ENCODE data around the gene KRTAP2-3. TPM values are rescaled to one million over a fixed set of nuclear protein-coding genes. Genes with fewer than 3 reads are reported as not detected.
"Not testable (repeated sequence)": the region's sequence is repeated elsewhere in the genome, so short reads cannot be mapped to it uniquely, and the experiment has no call there.

KRTAP2-3 gene
- total RNA-seq, 1 experiment from 2014 or later: 0.57 TPM

DNA sequence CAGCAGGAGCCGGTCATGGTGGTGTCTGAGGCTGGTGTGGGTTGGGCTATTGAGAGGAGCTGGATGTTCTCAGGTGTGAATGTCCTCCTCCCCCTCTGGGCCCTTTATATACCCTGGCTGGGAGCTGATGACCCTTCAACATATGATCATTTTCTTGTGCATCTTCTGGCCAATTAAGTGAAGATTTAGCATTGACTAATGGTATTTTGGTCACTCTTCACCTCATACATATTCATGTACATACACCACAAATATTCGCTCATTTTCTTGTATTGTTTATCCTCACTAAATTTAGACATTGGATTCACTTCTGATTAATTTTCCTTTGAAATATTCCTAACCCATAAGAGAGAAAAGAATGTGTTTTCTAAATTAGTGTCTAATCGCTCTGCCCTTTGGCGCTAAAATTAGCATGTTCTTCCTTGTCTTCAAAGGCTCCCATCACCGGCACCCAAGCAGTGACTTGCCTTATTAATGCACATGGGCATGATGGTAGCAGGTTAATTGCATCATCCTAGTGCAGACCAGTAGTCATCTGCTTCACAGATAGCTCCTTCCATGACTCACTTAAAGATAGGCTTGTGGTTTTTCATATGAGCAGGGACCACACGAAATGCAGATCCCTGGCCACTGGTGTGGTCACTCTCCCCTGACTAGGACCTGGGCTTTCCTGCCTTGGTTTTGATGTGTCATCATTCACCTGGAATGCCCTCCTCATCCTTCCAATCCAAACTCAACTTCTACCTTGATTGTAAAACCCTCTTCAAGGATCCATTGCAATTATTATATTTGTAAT lies 6.1 kb upstream of the KRTAP2-3 start, which contains the start of gene KRTAP2-4:
TSS of gene KRTAP2-4 (minus strand) at position 51 of the 796 bp plus-strand sequence. CDS start at position 17, 34 bp downstream.
- Histone ChIP-seq H3K4me1 (replicated peaks; ENCODE audit: insufficient read depth) (peaks cover 32% of the 10 kb centered on the region), H3K9me2 (ENCODE audit: insufficient read depth) (no peaks in the 10 kb centered on the region), H4K20me1 (ENCODE audit: insufficient read depth) (no peaks in the 10 kb centered on the region), H3K79me2 (ENCODE audit: low read depth) (no peaks in the 10 kb centered on the region), H3K4me3 (no peak within 1 kb of the TSS), H3F3A (ENCODE audit: insufficient read depth, low read depth) (peaks cover 5% of the 10 kb centered on the region), H3K36me3 (ENCODE audit: low read depth) (no peaks in the 10 kb centered on the region), H3K27ac (peak within 1 kb of the TSS; percentile 42), H3K27me3 (ENCODE audit: insufficient read depth, low read depth) (no peaks in the 10 kb centered on the region), H3K4me2 (peak within 1 kb of the TSS; percentile 4; the same call in 1 of the 2 replicates), H2AFZ (no peak within 1 kb of the TSS), H3K9me3 (ENCODE audit: insufficient read depth, low read depth) (no peaks in the 10 kb centered on the region)
- POLR2A ChIA-PET (ENCODE audit: unreplicated experiment): no interaction called here
- peak in 1 of 2 experiments; percentile 63 for DNase-seq
- TF ChIP-seq, protein P1, sequence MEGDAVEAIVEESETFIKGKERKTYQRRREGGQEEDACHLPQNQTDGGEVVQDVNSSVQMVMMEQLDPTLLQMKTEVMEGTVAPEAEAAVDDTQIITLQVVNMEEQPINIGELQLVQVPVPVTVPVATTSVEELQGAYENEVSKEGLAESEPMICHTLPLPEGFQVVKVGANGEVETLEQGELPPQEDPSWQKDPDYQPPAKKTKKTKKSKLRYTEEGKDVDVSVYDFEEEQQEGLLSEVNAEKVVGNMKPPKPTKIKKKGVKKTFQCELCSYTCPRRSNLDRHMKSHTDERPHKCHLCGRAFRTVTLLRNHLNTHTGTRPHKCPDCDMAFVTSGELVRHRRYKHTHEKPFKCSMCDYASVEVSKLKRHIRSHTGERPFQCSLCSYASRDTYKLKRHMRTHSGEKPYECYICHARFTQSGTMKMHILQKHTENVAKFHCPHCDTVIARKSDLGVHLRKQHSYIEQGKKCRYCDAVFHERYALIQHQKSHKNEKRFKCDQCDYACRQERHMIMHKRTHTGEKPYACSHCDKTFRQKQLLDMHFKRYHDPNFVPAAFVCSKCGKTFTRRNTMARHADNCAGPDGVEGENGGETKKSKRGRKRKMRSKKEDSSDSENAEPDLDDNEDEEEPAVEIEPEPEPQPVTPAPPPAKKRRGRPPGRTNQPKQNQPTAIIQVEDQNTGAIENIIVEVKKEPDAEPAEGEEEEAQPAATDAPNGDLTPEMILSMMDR (conservative IDR thresholded peaks at IDR 0.05): no peak
- no peak for TF ChIP-seq EZH2 (IDR thresholded peaks at IDR 0.05; ENCODE audit: low read depth)
- CTCF ChIA-PET: no interaction called here
- BruUV-seq (replicated peaks): no TSS peak
- intact Hi-C loops (cut with micrococcal nuclease; ENCODE audit: unreplicated experiment): loop anchor here (10.0 kb wide), 1 partner anchor 479 kb away; no protein-coding TSS in a partner anchor

DNA sequence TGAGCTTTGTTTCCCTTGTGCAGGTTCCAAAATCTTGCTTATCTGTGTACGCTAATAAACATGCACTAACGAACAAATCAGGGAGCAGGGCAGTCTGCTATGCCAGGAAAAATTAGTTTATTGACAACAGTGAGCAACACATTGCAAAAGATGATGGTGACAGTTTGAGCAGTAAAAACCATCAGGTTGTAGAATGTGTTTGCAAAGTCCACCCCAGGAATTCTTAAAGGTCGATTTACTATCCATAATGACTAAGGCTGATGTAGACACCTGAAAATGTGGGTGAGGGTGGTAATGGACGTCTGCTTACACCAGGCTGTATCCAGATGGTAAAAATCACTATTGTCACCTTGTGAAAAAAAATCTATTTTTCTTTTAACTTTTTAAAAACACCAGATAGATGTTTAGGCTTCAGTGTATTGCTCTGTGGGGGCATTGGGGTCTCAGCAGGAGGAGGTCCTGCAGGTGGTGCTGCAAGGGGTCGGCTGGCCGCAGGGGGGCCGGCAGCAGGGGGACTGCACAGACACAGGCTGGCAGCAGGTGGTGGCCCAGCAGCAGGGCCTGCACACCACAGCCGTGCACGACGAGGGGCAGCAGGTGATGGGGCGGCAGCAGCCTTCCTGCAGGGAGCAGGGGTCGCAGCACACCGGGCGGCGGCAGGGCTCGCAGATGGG lies 5.2 kb upstream of the KRTAP2-3 start:
- H2AFZ ChIP-seq; H3K9me3 ChIP-seq (ENCODE audit: insufficient read depth, low read depth); H3K9me2 ChIP-seq (ENCODE audit: insufficient read depth); H3K27ac ChIP-seq; H4K20me1 ChIP-seq (ENCODE audit: insufficient read depth); H3K27me3 ChIP-seq (ENCODE audit: insufficient read depth, low read depth); H3K79me2 ChIP-seq (ENCODE audit: low read depth); BruUV-seq (replicated peaks); H3K4me2 ChIP-seq; CTCF ChIA-PET; H3K36me3 ChIP-seq (ENCODE audit: low read depth); H3K4me3 ChIP-seq: not testable (repeated sequence)
- intact Hi-C loops (cut with micrococcal nuclease; ENCODE audit: unreplicated experiment): loop anchor here (10.0 kb wide), 1 partner anchor 480 kb away; no protein-coding TSS in a partner anchor
- POLR2A ChIA-PET (ENCODE audit: unreplicated experiment): interaction anchor here (0.6 kb wide), 1 partner anchor 500 kb away, joined by 3 read pairs; no protein-coding TSS in a partner anchor
- Histone ChIP-seq H3K4me1 (replicated peaks; ENCODE audit: insufficient read depth) (peaks cover 40% of the 10 kb centered on the region), H3F3A (ENCODE audit: insufficient read depth, low read depth) (peaks cover 13% of the 10 kb centered on the region)
- peak in 1 of 2 experiments; percentile 34 for DNase-seq

DNA sequence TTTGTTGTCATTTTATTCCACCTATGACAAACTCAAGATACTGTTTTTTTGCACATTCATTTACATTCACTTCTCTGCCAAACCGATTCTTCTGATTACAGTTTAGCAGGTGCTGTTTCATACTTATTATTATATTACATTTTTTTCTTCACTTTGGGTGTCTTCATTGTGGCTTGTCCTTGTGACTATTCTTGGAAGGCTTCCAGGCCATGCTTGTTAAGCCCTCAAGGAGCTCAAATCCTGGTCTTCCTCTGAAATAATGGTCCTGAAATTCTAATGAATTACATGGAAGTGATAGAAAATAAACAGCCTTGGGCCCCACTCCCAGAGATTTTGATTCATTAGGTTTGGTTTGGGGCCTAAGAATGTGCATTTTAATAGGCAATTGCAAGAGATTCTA lies 4.4 kb upstream of the KRTAP2-3 start:
- intact Hi-C loops (cut with micrococcal nuclease; ENCODE audit: unreplicated experiment): loop anchor here (5.0 to 10.0 kb wide), 2 partner anchors 258 to 480 kb away; no protein-coding TSS in a partner anchor
- peaks cover 46% of the 10 kb centered on the region for H3K4me1 ChIP-seq (replicated peaks; ENCODE audit: insufficient read depth)

More for the DNA sequence above, 4.4 kb upstream of the KRTAP2-3 start:
- POLR2A ChIA-PET (ENCODE audit: unreplicated experiment): no interaction called here
- H3K9me2 ChIP-seq (ENCODE audit: insufficient read depth): no peaks in the 10 kb centered on the region
- peaks cover 19% of the 10 kb centered on the region for H3F3A ChIP-seq (ENCODE audit: insufficient read depth, low read depth)
- no peak overlapping the region for H3K4me3 ChIP-seq
- BruUV-seq (replicated peaks): no TSS peak
- no peak overlapping the region for H3K4me2 ChIP-seq
- CTCF ChIA-PET: interaction anchor here (0.7 kb wide), 1 partner anchor 43 kb away, joined by 3 read pairs; no protein-coding TSS in a partner anchor
- H2AFZ ChIP-seq: no peak overlapping the region
- no peaks in the 10 kb centered on the region for H3K27me3 ChIP-seq (ENCODE audit: insufficient read depth, low read depth)
- TF ChIP-seq, protein P1 (conservative IDR thresholded peaks at IDR 0.05): no peak
- no peak for TF ChIP-seq EZH2 (IDR thresholded peaks at IDR 0.05; ENCODE audit: low read depth)
- H4K20me1 ChIP-seq (ENCODE audit: insufficient read depth): no peaks in the 10 kb centered on the region
- DNase-seq: no peak
- no peaks in the 10 kb centered on the region for H3K36me3 ChIP-seq (ENCODE audit: low read depth)
- H3K79me2 ChIP-seq (ENCODE audit: low read depth): no peaks in the 10 kb centered on the region
- no peak overlapping the region for H3K27ac ChIP-seq
- no peaks in the 10 kb centered on the region for H3K9me3 ChIP-seq (ENCODE audit: insufficient read depth, low read depth)
